Activated T-cell treated with anti-CD3 and anti-CD28 coated beads, Interleukin-2, amount 50 U/mL, for 72 hours (primary cell): Measurements from ENCODE around the gene ITPKB. TPM values are rescaled to one million over a fixed set of nuclear protein-coding genes. Genes with fewer than 3 reads are reported as not detected.

Source experiments
- ATAC-seq, 2 donors: fragments of 150-1000 bp; cut with Tn5 transposase; replicated peaks in 1 of 2; 2 replicates each; pipeline ENCODE4 v1.10.0; 2021; ENCODE audit warnings: moderate library complexity in 2 of 2, mild to moderate bottlenecking in 1 of 2
- DNase-seq, 2 donors: peaks; one replicate each; pipeline ENCODE4 v3.0.0; 2021 to 2022; ENCODE audit warnings: mixed read lengths in 1 of 2
- H3K27ac Mint-ChIP-seq: one replicate; pipeline ENCODE4 v1.8.0; 2022; ENCODE audit warnings: mild to moderate bottlenecking, moderate library complexity, mixed read lengths
- H3K27me3 Mint-ChIP-seq: one replicate; pipeline ENCODE4 v1.8.0; 2022; ENCODE audit warnings: low read depth, mixed read lengths
- H3K36me3 Mint-ChIP-seq, 2 donors: one replicate each; pipeline ENCODE4 v1.8.0; 2022; ENCODE audit warnings: mixed read lengths in 2 of 2, mild to moderate bottlenecking in 1 of 2; ENCODE audit not compliant: insufficient read depth in 2 of 2
- H3K4me1 Mint-ChIP-seq: one replicate; pipeline ENCODE4 v1.8.0; 2022; ENCODE audit warnings: low read depth, mixed read lengths
- H3K4me3 Mint-ChIP-seq, 2 donors: one replicate each; pipeline ENCODE4 v1.8.0; 2022; ENCODE audit warnings: mild to moderate bottlenecking in 2 of 2, mixed read lengths in 2 of 2, moderate library complexity in 2 of 2
- H3K9me3 Mint-ChIP-seq, 2 donors: one replicate each; pipeline ENCODE4 v1.8.0; 2022; ENCODE audit warnings: mixed read lengths in 2 of 2
- total RNA-seq, 2 donors: library from RNA; stranded (reverse); gene quantifications; one replicate each; pipeline ENCODE4 v1.2.3, GENCODE V29; 2022

ITPKB gene
- 10 to 100 TPM; 50.7 to 58.0 TPM for total RNA-seq

- Mint-ChIP-seq H3K27ac (peak within 1 kb of the TSS; percentile 99), H3K4me3 (peak within 1 kb of the TSS; percentile 72 to 85), H3K4me1 (peaks cover 40% of the 10 kb centered on the region), H3K36me3 (peaks cover 13 to 27% of the 10 kb centered on the region in 2 donors), H3K9me3 (no peaks in the 10 kb centered on the region), H3K27me3 (no peaks in the 10 kb centered on the region)
- ATAC-seq (peak; percentile 28 to 29), DNase-seq (peak; percentile 56 to 71)
These were observed at the start of gene ITPKB for GRCh38 chr1:226738995-226739695. TSS of gene ITPKB (minus strand) at chr1:226739282. CDS start at chr1:226737458, 1,824 bp downstream.

GRCh38 chr1:226787638-226788037, 48.6 kb upstream of the ITPKB start:
- H3K27me3 Mint-ChIP-seq, result no peaks in the 10 kb centered on the region
- ATAC-seq (no peak), DNase-seq (no peak)
- H3K4me1 Mint-ChIP-seq, result peaks cover 24% of the 10 kb centered on the region
- no peaks in the 10 kb centered on the region for H3K36me3 Mint-ChIP-seq
- H3K4me3 Mint-ChIP-seq, result no peak overlapping the region
- no peak overlapping the region for H3K27ac Mint-ChIP-seq
- no peaks in the 10 kb centered on the region for H3K9me3 Mint-ChIP-seq

DNA sequence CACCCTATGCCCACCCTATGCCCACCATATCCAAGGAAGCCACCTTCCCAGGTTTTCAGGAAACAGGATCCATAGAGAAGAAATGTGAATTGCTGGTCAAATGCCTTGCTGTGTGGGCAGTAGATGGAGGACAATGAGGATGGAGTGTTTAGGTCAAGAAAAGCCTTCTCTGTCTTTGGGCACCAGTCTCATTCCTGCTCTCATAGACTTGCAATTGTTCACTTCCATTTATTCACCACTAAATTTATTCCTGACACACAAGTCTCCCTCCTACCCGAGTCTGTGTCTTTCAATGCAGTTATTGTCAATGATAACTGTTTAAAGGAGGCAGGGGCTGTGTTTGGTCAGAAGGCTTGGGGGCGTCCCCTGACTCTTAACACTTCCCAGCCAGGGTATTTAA, 48.0 kb upstream of the ITPKB start:
- Mint-ChIP-seq H3K27me3 (no peaks in the 10 kb centered on the region), H3K36me3 (no peaks in the 10 kb centered on the region), H3K27ac (no peak overlapping the region), H3K4me3 (no peak overlapping the region), H3K4me1 (peaks cover 24% of the 10 kb centered on the region), H3K9me3 (no peaks in the 10 kb centered on the region)
- no peak for DNase-seq
- ATAC-seq, result no peak

GRCh38 chr1:226786550-226786949, 47.5 kb upstream of the ITPKB start:
- Mint-ChIP-seq H3K4me3 (no peak overlapping the region), H3K9me3 (no peaks in the 10 kb centered on the region)
- ATAC-seq, result peak; percentile 67 to 91

GRCh38 chr1:226785805-226786204, 46.7 kb upstream of the ITPKB start:
- H3K4me3 Mint-ChIP-seq, result no peak overlapping the region
- no peaks in the 10 kb centered on the region for H3K27me3 Mint-ChIP-seq
- H3K4me1 Mint-ChIP-seq, result peaks cover 21% of the 10 kb centered on the region
- H3K27ac Mint-ChIP-seq, result no peak overlapping the region
- no peaks in the 10 kb centered on the region for H3K36me3 Mint-ChIP-seq
- H3K9me3 Mint-ChIP-seq, result no peaks in the 10 kb centered on the region
- no peak for DNase-seq
- no peak for ATAC-seq

More at GRCh38 chr1:226786550-226786949, 47.5 kb upstream of the ITPKB start:
- H3K4me1 Mint-ChIP-seq, result peaks cover 24% of the 10 kb centered on the region
- H3K36me3 Mint-ChIP-seq, result no peaks in the 10 kb centered on the region
- peak in 1 of 2 donors; percentile 3 for DNase-seq
- no peak overlapping the region for H3K27ac Mint-ChIP-seq
- no peaks in the 10 kb centered on the region for H3K27me3 Mint-ChIP-seq

GRCh38 chr1:226784081-226785049, 45.3 kb upstream of the ITPKB start:
- ATAC-seq (no peak), DNase-seq (no peak)
- Mint-ChIP-seq H3K9me3 (no peaks in the 10 kb centered on the region), H3K36me3 (no peaks in the 10 kb centered on the region), H3K27ac (no peak overlapping the region), H3K27me3 (no peaks in the 10 kb centered on the region), H3K4me1 (peaks cover 26% of the 10 kb centered on the region), H3K4me3 (no peak overlapping the region)

DNA sequence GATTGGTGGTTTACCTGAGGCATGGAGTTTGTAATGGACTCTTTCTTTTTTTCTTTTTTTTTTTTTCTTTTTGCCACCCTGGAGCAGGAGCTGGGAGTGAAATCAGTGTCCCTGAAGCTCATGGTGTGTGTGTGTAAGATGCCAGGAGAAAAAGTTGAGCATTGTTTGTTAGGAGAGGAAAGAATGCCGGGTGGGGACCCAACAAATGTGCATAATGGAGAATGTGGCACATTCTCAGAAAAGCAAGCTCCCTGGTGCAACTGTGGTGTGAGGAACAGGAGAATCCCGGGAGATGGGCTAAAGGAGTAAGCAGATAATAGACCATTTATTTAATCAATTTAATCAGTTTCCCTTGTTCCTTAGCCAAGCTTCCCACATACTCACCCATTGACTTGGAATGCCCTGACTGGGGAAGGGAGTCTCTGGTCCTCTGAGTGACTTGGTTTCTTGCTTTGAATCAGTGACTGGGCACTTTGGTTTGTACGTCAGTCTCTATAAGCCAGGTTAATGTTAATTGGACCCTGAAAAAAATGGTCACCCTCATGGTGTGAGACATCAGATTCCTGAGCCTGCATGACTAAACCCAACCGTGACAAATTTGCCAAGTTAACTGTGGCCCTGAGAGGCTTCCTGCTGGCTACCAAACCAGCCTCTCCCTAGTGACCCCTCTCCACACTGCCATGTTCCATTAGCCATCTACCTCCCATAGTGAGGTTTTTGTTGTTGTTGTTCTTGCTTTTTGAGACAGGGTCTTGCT, 43.9 kb upstream of the ITPKB start:
- H3K9me3 Mint-ChIP-seq, result no peaks in the 10 kb centered on the region
- no peak overlapping the region for H3K4me3 Mint-ChIP-seq
- ATAC-seq (no peak), DNase-seq (no peak)
- no peaks in the 10 kb centered on the region for H3K27me3 Mint-ChIP-seq
- H3K27ac Mint-ChIP-seq, result no peak overlapping the region
- no peaks in the 10 kb centered on the region for H3K36me3 Mint-ChIP-seq
- H3K4me1 Mint-ChIP-seq, result peaks cover 27% of the 10 kb centered on the region

- Mint-ChIP-seq H3K27ac (no peak overlapping the region), H3K4me3 (no peak overlapping the region), H3K4me1 (peaks cover 27% of the 10 kb centered on the region), H3K27me3 (no peaks in the 10 kb centered on the region), H3K36me3 (no peaks in the 10 kb centered on the region), H3K9me3 (no peaks in the 10 kb centered on the region)
- ATAC-seq, result no peak
- DNase-seq, result no peak
These were observed 43.0 kb upstream of the ITPKB start for GRCh38 chr1:226781937-226782609.

DNA sequence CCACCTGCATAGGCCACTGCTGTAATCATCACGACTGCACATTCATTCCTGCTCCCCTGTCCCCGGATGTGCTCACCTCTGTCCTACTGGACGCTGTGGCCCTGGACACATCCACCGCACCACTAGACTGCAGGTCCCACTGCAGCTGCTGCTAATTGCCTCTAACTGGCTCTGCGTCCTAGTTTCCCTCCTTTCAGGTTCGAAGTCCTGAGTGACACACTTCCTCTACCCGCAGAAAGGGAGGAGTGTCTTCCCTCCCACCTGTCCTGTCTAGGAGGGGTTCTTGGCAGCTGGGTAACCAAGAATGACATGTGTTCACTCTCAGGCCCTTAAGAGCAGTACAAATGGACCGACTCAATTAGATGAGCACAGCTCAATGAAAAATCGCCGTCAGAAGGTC, 40.5 kb upstream of the ITPKB start:
- ATAC-seq (no peak), DNase-seq (no peak)
- no peak overlapping the region for H3K27ac Mint-ChIP-seq
- no peaks in the 10 kb centered on the region for H3K36me3 Mint-ChIP-seq
- H3K27me3 Mint-ChIP-seq, result no peaks in the 10 kb centered on the region
- H3K4me3 Mint-ChIP-seq, result no peak overlapping the region
- H3K9me3 Mint-ChIP-seq, result no peaks in the 10 kb centered on the region
- H3K4me1 Mint-ChIP-seq, result peaks cover 22% of the 10 kb centered on the region

DNA sequence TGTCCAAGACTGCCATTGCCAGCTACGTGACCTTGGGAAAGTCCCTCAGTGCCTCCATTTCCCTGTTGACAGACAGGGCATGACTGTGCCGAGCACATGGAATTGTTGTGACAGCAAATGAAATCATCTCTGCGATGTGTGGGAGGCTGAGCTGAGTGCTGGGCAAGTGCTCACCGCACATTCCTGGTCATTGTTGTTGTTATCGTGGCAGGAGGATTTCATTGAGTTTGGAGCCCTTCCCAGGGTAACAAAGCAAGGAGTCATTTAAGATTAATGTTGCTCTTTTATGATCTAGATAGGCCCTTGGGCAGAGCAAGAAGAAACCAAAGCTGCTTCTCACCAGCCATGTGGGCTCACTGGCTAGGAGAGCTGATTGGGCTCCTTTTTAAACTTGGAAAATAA, 39.6 kb upstream of the ITPKB start:
- Mint-ChIP-seq H3K9me3 (no peaks in the 10 kb centered on the region), H3K36me3 (no peaks in the 10 kb centered on the region), H3K27ac (no peak overlapping the region), H3K4me1 (peaks cover 22% of the 10 kb centered on the region), H3K27me3 (no peaks in the 10 kb centered on the region), H3K4me3 (no peak overlapping the region)
- no peak for ATAC-seq
- no peak for DNase-seq

DNA sequence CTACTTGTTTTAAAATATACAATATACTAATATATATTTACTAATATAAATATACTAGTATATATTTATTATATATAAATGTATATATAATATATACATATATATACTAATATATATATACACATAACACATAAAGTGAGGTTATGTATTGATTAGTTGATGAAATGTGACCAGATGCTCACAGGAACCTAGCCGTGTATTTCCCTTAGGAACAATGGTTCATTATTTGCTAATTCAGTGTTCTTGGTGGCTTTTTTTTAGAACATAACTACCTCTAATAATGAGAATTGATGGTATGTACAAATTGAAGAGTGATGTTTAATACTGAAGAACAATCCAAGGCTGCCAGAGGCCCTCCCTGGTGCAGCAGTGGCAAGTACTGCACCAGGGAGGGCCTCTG, 37.9 kb upstream of the ITPKB start:
- Mint-ChIP-seq H3K4me1 (peaks cover 25% of the 10 kb centered on the region), H3K4me3 (no peak overlapping the region), H3K27me3 (no peaks in the 10 kb centered on the region), H3K27ac (no peak overlapping the region), H3K36me3 (no peaks in the 10 kb centered on the region), H3K9me3 (no peaks in the 10 kb centered on the region)
- ATAC-seq (no peak), DNase-seq (no peak)

DNA sequence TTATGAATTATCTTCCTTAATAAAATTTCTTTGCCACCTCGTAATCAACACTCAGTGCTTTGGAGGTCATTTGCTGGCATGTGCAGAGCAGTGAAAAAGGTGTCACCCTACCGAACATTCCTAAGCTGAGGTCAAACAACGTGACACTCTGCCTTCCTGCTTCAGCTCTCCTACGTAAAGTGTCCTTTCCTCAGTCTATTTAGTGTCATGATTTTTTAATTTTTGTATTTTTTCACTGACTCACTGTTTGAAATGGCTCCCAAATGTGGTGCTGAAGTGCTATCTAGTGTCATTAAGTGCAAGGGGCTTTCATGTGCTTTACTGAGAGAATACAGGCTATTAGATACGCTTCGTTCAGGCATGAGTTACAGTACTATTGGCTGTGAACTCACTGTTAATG, 37.0 kb upstream of the ITPKB start:
- H3K27me3 Mint-ChIP-seq, result no peaks in the 10 kb centered on the region
- H3K9me3 Mint-ChIP-seq, result no peaks in the 10 kb centered on the region
- ATAC-seq (no peak), DNase-seq (no peak)
- peaks cover 28% of the 10 kb centered on the region for H3K4me1 Mint-ChIP-seq
- H3K4me3 Mint-ChIP-seq, result no peak overlapping the region
- no peaks in the 10 kb centered on the region for H3K36me3 Mint-ChIP-seq
- no peak overlapping the region for H3K27ac Mint-ChIP-seq
